IMR-90 (cell line): ENCODE measurements around the gene PRKCE. TPM values are rescaled to one million over a fixed set of nuclear protein-coding genes. Genes with fewer than 3 reads are reported as not detected.

ENCODE experiments used
- ATAC-seq: fragments of 200-7000 bp; cut with Tn5 transposase; 2 replicates; pipeline ENCODE4 v1.9.1; 2020; ENCODE audit warnings: low read depth, mild to moderate bottlenecking, moderate library complexity
- BruUV-seq: library from RNA; stranded (reverse); fragments of 400-500 nt; replicated peaks from 2 replicates; lab custom pipeline; 2021; lab: Mats Ljungman, UMichigan
- CTCF ChIA-PET: fragments of 300-600 bp; formaldehyde crosslinking; extraction: SDS; loops from one replicate; lab custom pipeline; 2021; ENCODE audit warnings: antibody characterized with exemption; lab: Yijun Ruan, JAX
- POLR2A ChIA-PET: fragments of 300-600 bp; sonication (Branson Sonifier 250); formaldehyde crosslinking; loops from one replicate; lab custom pipeline; 2022; ENCODE audit warnings: antibody characterized with exemption; ENCODE audit not compliant: unreplicated experiment; lab: Charles Lee
- DNase-seq: peaks from one replicate; pipeline ENCODE4 v3.0.0; 2013
- H2AFZ ChIP-seq: replicated peaks from 2 replicates; pipeline ENCODE3; 2013; ENCODE audit warnings: low read length, mild to moderate bottlenecking; ENCODE audit not compliant: poor library complexity
- H2AK5ac ChIP-seq: 2 replicates; pipeline ENCODE4 v1.6.1; 2013; ENCODE audit warnings: low read depth, low read length, inconsistent platforms
- H2AK9ac ChIP-seq: replicated peaks from 2 replicates; pipeline ENCODE3; 2013; ENCODE audit warnings: mild to moderate bottlenecking, low read depth, low read length, moderate library complexity; ENCODE audit not compliant: poor library complexity
- H2BK120ac ChIP-seq: 2 replicates; pipeline ENCODE4 v1.6.1; 2013; ENCODE audit warnings: low read depth, low read length, inconsistent platforms
- H2BK15ac ChIP-seq: 3 replicates; pipeline ENCODE4 v1.6.1; 2013; ENCODE audit warnings: low read depth, low read length, inconsistent platforms
- H2BK20ac ChIP-seq: 2 replicates; pipeline ENCODE4 v1.6.1; 2013; ENCODE audit warnings: low read depth, mild to moderate bottlenecking, inconsistent platforms, low read length, moderate library complexity
- H2BK5ac ChIP-seq: 2 replicates; pipeline ENCODE4 v1.6.1; 2013; ENCODE audit warnings: mild to moderate bottlenecking, low read depth, low read length, inconsistent platforms; ENCODE audit not compliant: poor library complexity, severe bottlenecking
- H3K14ac ChIP-seq: replicated peaks from 2 replicates; pipeline ENCODE4 v1.6.1; 2013; ENCODE audit warnings: low read depth, low read length, inconsistent platforms
- H3K18ac ChIP-seq: 2 replicates; pipeline ENCODE4 v1.6.1; 2013; ENCODE audit warnings: low read depth, low read length, control low read depth
- H3K23ac ChIP-seq: 2 replicates; pipeline ENCODE4 v1.6.1; 2013; ENCODE audit warnings: low read depth, low read length, inconsistent platforms
- H3K27ac ChIP-seq: 2 replicates; pipeline ENCODE4 v1.5.1; 2013; ENCODE audit warnings: mild to moderate bottlenecking, control low read depth, low read length; ENCODE audit not compliant: insufficient read depth
- H3K27me3 ChIP-seq: 2 replicates; pipeline ENCODE4 v1.6.1; 2013; ENCODE audit warnings: low read length; ENCODE audit not compliant: control insufficient read depth, insufficient read depth
- H3K36me3 ChIP-seq: 2 replicates; pipeline ENCODE4 v1.6.1; 2013; ENCODE audit warnings: low read length, mixed read lengths; ENCODE audit not compliant: control insufficient read depth, insufficient read depth
- H3K4ac ChIP-seq: 2 replicates; pipeline ENCODE4 v1.6.1; 2013; ENCODE audit warnings: low read depth, low read length, inconsistent platforms
- H3K4me1 ChIP-seq: 2 replicates; pipeline ENCODE4 v1.6.1; 2013; ENCODE audit warnings: low read length, mixed read lengths; ENCODE audit not compliant: control insufficient read depth, insufficient read depth
- H3K4me2 ChIP-seq: 2 replicates; pipeline ENCODE4 v1.6.1; 2013; ENCODE audit warnings: low read depth, mild to moderate bottlenecking, control low read depth, low read length, moderate library complexity
- H3K4me3 ChIP-seq: 2 replicates; pipeline ENCODE4 v1.5.1; 2013; ENCODE audit warnings: low read depth, mild to moderate bottlenecking, control low read depth, low read length, moderate library complexity; ENCODE audit not compliant: insufficient read depth
- H3K56ac ChIP-seq: 2 replicates; pipeline ENCODE4 v1.6.1; 2013; ENCODE audit warnings: low read length, inconsistent platforms; ENCODE audit not compliant: insufficient read depth; ENCODE audit errors: extremely low read depth
- H3K79me1 ChIP-seq, 2 experiments: 2 replicates each; pipeline ENCODE4 v1.6.1; 2013; ENCODE audit warnings: low read length in 2 of 2, inconsistent platforms in 1 of 2, low read depth in 1 of 2
- H3K9ac ChIP-seq: 2 replicates; pipeline ENCODE4 v1.6.1; 2013; ENCODE audit warnings: low read depth, low read length, control low read depth
- H3K9me1 ChIP-seq: 2 replicates; pipeline ENCODE4 v1.6.1; 2013; ENCODE audit warnings: low read length, inconsistent platforms; ENCODE audit not compliant: insufficient read depth
- H3K9me3 ChIP-seq: 2 replicates; pipeline ENCODE4 v1.6.1; 2013; ENCODE audit warnings: low read length; ENCODE audit not compliant: control insufficient read depth, insufficient read depth
- H4K20me1 ChIP-seq: 2 replicates; pipeline ENCODE4 v1.6.1; 2013; ENCODE audit warnings: low read length, inconsistent platforms; ENCODE audit not compliant: insufficient read depth
- H4K5ac ChIP-seq: 2 replicates; pipeline ENCODE4 v1.6.1; 2013; ENCODE audit warnings: mild to moderate bottlenecking, low read depth, low read length, control low read depth
- H4K8ac ChIP-seq, 2 experiments: 2 replicates each; pipeline ENCODE4 v1.6.1; 2013; ENCODE audit warnings: low read depth in 2 of 2, low read length in 2 of 2, control low read depth in 1 of 2, inconsistent platforms in 1 of 2
- H4K91ac ChIP-seq: 2 replicates; pipeline ENCODE4 v1.6.1; 2013; ENCODE audit warnings: low read depth, low read length, inconsistent platforms; ENCODE audit not compliant: insufficient read depth
- BHLHE40 ChIP-seq: fragments of 150-350 bp; IDR thresholded peaks from 2 replicates; pipeline ENCODE4 v1.6.1; 2016; ENCODE audit warnings: mild to moderate bottlenecking, low read depth, low read length
- CEBPB ChIP-seq: IDR thresholded peaks from 2 replicates; pipeline ENCODE4 v1.6.1; 2012; ENCODE audit warnings: low read depth, low read length, improper control_type of control experiment
- CHD1 ChIP-seq: IDR thresholded peaks from 2 replicates; pipeline ENCODE4 v1.6.1; 2012; ENCODE audit warnings: low read depth, low read length, improper control_type of control experiment
- MAZ ChIP-seq: IDR thresholded peaks from 2 replicates; pipeline ENCODE4 v1.6.1; 2012; ENCODE audit warnings: low read depth, mild to moderate bottlenecking, low read length, improper control_type of control experiment, moderate library complexity, borderline replicate concordance
- MXI1 ChIP-seq: IDR thresholded peaks from 2 replicates; pipeline ENCODE4 v1.6.1; 2012; ENCODE audit warnings: low read depth, mild to moderate bottlenecking, low read length, moderate library complexity, borderline replicate concordance
- RAD21 ChIP-seq: IDR thresholded peaks from 2 replicates; pipeline ENCODE4 v1.6.1; 2012; ENCODE audit warnings: low read length, improper control_type of control experiment
- RCOR1 ChIP-seq: IDR thresholded peaks from 2 replicates; pipeline ENCODE4 v1.6.1; 2012; ENCODE audit warnings: mild to moderate bottlenecking, low read length, improper control_type of control experiment; ENCODE audit not compliant: insufficient replicate concordance
- SMC3 ChIP-seq: fragments of 150-350 bp; IDR thresholded peaks from 2 replicates; pipeline ENCODE4 v1.6.1; 2016; ENCODE audit warnings: low read depth, mild to moderate bottlenecking, antibody characterized with exemption, low read length, moderate library complexity
- WGBS, 2 experiments: methylation state at CpG; one replicate each; pipeline versions ENCODE4 v1.1.5 to v1.1.7; 2013; ENCODE audit warnings: missing lambda C conversion rate in 2 of 2; ENCODE audit not compliant: insufficient read length in 1 of 2; ENCODE audit errors: extremely low coverage in 2 of 2; 5-methylcytosine and 5-hydroxymethylcytosine counted together
- dilution Hi-C: fragments of 300-500 bp; cut with HindIII; formaldehyde crosslinking; loops from one replicate; pipeline ENCODE4 v1.14.3; 2018; ENCODE audit warnings: low sequenced_read_pairs; ENCODE audit not compliant: unreplicated experiment
- in situ Hi-C: fragments of 300-500 bp; cut with MboI; formaldehyde crosslinking; loops from 3 replicates; pipeline ENCODE4 v1.14.3; 2019; ENCODE audit warnings: low sequenced_read_pairs, inconsistent platforms, mixed read lengths
- intact Hi-C: fragments of 100-400 bp; cut with micrococcal nuclease; formaldehyde crosslinking; loops from 2 replicates; pipeline ENCODE4 v1.10.0; 2022
- polyA plus RNA-seq, 3 experiments: library from polyadenylated mRNA; depleted of rRNA; stranded (reverse); fragments of >200 nt; gene quantifications; 2 replicates each; pipeline ENCODE4 v1.2.3, GENCODE V29; 2012; ENCODE audit warnings: low replicate concordance in 1 of 3
- total RNA-seq: library from RNA; depleted of rRNA; stranded (reverse); fragments of >200 nt; gene quantifications from 2 replicates; pipeline ENCODE4 v1.2.3, GENCODE V29; 2012
- TF ChIP-seq, protein P1 (sequence below): conservative IDR thresholded peaks from 2 replicates; pipeline ENCODE4 v1.5.1; 2012; ENCODE audit warnings: mild to moderate bottlenecking, low read depth, low read length, improper control_type of control experiment

Gene PRKCE
- total and polyA plus RNA-seq, 2 of the 4 experiments (the other 2 are of a cell fraction): 8.1 to 32.4 TPM

DNA sequence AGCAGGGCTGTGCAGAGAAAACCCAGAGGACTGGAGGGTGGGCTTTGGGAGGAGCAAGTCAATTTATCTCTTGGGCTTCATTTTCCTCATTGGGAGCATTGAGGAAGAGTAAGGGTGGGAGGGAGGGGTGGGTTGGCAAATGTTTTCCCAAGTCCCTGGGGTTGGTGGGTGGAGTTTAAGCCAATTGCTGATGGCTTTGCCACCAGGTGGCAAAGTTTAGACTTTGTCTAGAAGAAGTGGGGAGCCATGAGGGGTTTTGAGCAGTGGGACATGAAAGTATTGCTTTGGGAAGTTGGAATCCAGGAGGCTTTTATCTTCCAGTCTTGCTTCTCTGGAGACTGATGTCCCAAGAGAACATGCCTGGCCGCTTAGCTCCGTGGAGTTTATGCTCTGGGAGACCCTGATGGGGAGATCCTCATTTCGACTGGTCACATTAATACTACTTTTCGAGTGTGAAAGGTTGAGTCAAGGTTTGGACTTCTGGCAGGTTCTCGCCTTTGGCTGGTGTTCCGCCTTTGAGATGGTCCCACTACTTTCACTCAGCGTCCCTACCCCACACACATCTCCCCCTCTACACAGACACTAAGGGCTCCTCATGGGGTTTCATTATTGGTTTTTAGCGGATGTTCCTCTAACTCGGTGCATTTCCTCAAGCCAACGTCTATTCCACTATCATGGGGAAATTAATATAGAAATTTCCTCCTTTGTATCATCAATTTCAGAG lies 126.7 kb downstream of the PRKCE start (continued):
- no peak for TF ChIP-seq RCOR1

DNA sequence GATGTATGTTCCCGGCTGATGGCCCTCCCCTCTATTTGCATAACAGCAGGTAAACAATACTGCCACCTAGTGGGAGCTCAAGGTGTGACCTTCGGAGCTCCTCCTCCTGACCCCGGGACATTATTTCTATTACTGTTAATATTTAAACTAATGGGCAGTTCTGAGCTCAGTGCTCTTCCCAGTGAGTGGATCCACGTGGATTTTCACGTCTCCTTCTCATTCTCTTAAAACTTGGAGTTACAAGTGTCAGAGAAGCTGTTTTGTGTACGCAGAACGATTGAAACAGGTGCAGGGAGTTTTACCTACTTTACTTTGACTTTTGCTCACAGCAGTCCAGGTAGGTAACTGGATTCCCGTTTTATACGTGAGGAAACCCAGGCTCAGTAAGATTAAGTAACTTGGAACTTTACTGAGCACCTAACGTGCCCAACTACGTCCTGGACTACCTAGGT lies 127.3 kb downstream of the PRKCE start:
- H4K8ac ChIP-seq: no peak overlapping the region
- no peak overlapping the region for H3K4me3 ChIP-seq
- no peak overlapping the region for H2BK5ac ChIP-seq
- ChIA-PET CTCF (interaction anchor here (0.6 to 1.4 kb wide), 6 partner anchors 21 to 157 kb away, joined by 3 to 4 read pairs (median 4); no protein-coding TSS in a partner anchor), POLR2A (no interaction called here)
- WGBS, 2 experiments: 96% methylated on average over 4 of the region's 11 CpGs; no CpG with 5 or more reads in 1 of the 2 experiments
- H2BK15ac ChIP-seq: no peak overlapping the region
- H3K23ac ChIP-seq: no peak overlapping the region
- H3K79me1 ChIP-seq: peaks cover 9 to 12% of the 10 kb centered on the region in 2 experiments
- H4K91ac ChIP-seq: no peak overlapping the region
- TF ChIP-seq CEBPB (0 out of 2 replicates have a peak, but pooled peaks have one; percentile 3), CHD1 (no peak), RAD21 (peak; percentile 78), SMC3 (peak; percentile 85), MAZ (peak; percentile 66; the same call in 1 of the 2 replicates), BHLHE40 (no peak), MXI1 (no peak)
- TF ChIP-seq, protein P1, sequence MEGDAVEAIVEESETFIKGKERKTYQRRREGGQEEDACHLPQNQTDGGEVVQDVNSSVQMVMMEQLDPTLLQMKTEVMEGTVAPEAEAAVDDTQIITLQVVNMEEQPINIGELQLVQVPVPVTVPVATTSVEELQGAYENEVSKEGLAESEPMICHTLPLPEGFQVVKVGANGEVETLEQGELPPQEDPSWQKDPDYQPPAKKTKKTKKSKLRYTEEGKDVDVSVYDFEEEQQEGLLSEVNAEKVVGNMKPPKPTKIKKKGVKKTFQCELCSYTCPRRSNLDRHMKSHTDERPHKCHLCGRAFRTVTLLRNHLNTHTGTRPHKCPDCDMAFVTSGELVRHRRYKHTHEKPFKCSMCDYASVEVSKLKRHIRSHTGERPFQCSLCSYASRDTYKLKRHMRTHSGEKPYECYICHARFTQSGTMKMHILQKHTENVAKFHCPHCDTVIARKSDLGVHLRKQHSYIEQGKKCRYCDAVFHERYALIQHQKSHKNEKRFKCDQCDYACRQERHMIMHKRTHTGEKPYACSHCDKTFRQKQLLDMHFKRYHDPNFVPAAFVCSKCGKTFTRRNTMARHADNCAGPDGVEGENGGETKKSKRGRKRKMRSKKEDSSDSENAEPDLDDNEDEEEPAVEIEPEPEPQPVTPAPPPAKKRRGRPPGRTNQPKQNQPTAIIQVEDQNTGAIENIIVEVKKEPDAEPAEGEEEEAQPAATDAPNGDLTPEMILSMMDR: peak; percentile 62
- peak; percentile 63 for DNase-seq
- no peak overlapping the region for H3K4me2 ChIP-seq
- no peaks in the 10 kb centered on the region for H3K36me3 ChIP-seq
- no peak overlapping the region for H3K27ac ChIP-seq
- H3K9me1 ChIP-seq: 0 out of 2 replicates have a peak, but pooled peaks cover under 1% of the 10 kb centered on the region
- H3K18ac ChIP-seq: no peak overlapping the region
- no peaks in the 10 kb centered on the region for H3K9me3 ChIP-seq
- no peak overlapping the region for H2AFZ ChIP-seq
- dilution Hi-C loops: no loop called here
- H3K27me3 ChIP-seq: no peaks in the 10 kb centered on the region
- H3K56ac ChIP-seq: no peak overlapping the region
- H3K4ac ChIP-seq: no peak overlapping the region
- no peak overlapping the region for H3K14ac ChIP-seq
- H4K20me1 ChIP-seq: peaks cover 9% of the 10 kb centered on the region; the same call in 1 of the 2 replicates
- no peak overlapping the region for H2AK9ac ChIP-seq
- H4K5ac ChIP-seq: no peak overlapping the region
- BruUV-seq: no TSS peak
- no peak overlapping the region for H2BK20ac ChIP-seq
- H3K9ac ChIP-seq: no peak overlapping the region
- in situ Hi-C loops: loop anchor here (5.0 to 10.0 kb wide), 2 partner anchors 131 to 156 kb away; no protein-coding TSS in a partner anchor
- no peaks in the 10 kb centered on the region; the same call in 1 of the 2 replicates for H3K4me1 ChIP-seq
- intact Hi-C loops: loop anchor here (1.0 to 5.0 kb wide), 3 partner anchors 128 to 159 kb away; partner anchors contain the start of gene PRKCE
- peak; percentile 72 for ATAC-seq
- H2AK5ac ChIP-seq: no peak overlapping the region
- no peak overlapping the region for H2BK120ac ChIP-seq
